Tibial artery (tissue), 4 donors: ENCODE data around the gene KIF13A.
A peak's percentile ranks its signal among the peaks of the same experiment; 100 is the strongest.

ENCODE experiments used
- DNase-seq, 2 donors: peaks; one replicate each; pipeline ENCODE4 v3.0.0-alpha.2; 2019
- H3K27ac ChIP-seq, 2 donors: fragments of 200-600 bp; sonication (generic) in 1 of 2; 1 replicate in 1 of 2; 2 replicates in 1 of 2; pipeline ENCODE4 v1.5.1; 2018 to 2019; ENCODE audit warnings: mild to moderate bottlenecking in 1 of 2
- H3K27me3 ChIP-seq, 2 donors: fragments of 200-600 bp; sonication (generic) in 1 of 2; one replicate each; pipeline versions ENCODE4 v1.5.1 to v1.6.0; 2016 to 2019
- H3K36me3 ChIP-seq, 3 donors: fragments of 200-600 bp; sonication (generic) in 2 of 3; one replicate each; pipeline ENCODE4 v1.5.1; 2016 to 2019; ENCODE audit warnings: mild to moderate bottlenecking in 2 of 3
- H3K4me1 ChIP-seq, 4 donors: fragments of 200-600 bp; sonication (generic) in 2 of 4; 1 replicate in 3 of 4; 2 replicates in 1 of 4; pipeline ENCODE4 v1.5.1; 2016 to 2019
- H3K4me3 ChIP-seq, 2 donors: fragments of 200-600 bp; sonication (generic) in 1 of 2; 1 replicate in 1 of 2; 2 replicates in 1 of 2; pipeline ENCODE4 v1.5.1; 2018 to 2019; ENCODE audit warnings: mild to moderate bottlenecking in 2 of 2
- H3K9me3 ChIP-seq, 3 donors: fragments of 200-600 bp; sonication (generic) in 1 of 3; one replicate each; pipeline ENCODE4 v1.5.1; 2016 to 2019
- CTCF ChIP-seq, 2 experiments: fragments of 200-600 bp in 1 of 2; fragments of 450-650 bp in 1 of 2; IDR thresholded peaks; one replicate each; pipeline ENCODE4 v1.5.1; 2017 to 2019; ENCODE audit warnings: antibody characterized with exemption in 2 of 2, mild to moderate bottlenecking in 1 of 2, moderate library complexity in 1 of 2
- intact Hi-C: fragments of 100-400 bp; cut with DNase I; formaldehyde crosslinking; loops from one replicate; pipeline ENCODE4 v1.15.0; 2023; ENCODE audit warnings: low total_unique reads

Gene KIF13A

GRCh38 chr6:17884498-17885478, 102.6 kb downstream of the KIF13A start:
- no peak for DNase-seq
- no peaks in the 10 kb centered on the region for H3K9me3 ChIP-seq
- intact Hi-C loops = no loop called here
- peaks cover 0 to 50% (median 14%) of the 10 kb centered on the region in 4 donors for H3K4me1 ChIP-seq
- no peak overlapping the region for H3K27ac ChIP-seq
- H3K4me3 ChIP-seq = no peak overlapping the region
- no peaks in the 10 kb centered on the region for H3K36me3 ChIP-seq
- TF ChIP-seq CTCF (IDR thresholded peaks at IDR 0.05) = no peak
- no peaks in the 10 kb centered on the region for H3K27me3 ChIP-seq

DNA sequence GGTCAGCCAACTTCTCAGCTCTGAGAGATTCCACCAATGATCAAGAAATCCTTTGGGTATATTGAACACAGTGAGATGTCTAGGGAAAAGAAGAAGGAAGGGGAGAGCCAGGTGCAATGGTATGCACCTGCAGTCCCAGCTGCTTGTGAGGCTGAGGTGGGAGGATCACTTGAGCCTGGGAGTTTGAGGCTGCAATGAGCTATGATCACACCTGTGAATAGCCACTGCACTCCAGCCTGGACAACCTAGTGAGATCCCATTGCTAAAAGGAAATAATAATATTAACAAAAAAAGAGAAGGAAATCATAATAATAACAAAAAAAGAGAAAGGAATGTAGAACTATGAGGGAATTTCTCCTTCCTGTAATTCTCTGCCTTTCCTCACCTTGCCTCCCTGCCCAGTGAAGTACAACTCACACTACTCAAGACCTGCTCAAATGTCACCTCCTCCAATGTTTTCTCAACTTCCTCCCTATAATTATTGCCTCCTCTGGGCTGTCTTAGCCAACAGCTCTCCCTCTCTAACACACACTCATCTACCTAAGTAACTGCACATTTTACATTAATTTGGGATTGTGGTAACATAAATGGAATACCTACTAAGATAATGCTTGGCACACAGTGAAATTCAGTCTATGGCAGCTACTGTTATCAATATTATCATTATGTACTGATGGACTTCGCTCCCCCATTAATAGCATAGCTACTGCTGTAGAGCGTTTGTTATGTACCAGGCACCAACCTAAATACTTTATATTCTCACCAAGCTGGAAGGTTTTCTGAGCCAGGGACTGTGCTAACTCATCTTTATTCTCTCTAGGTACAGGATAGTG, 103.6 kb downstream of the KIF13A start:
- TF ChIP-seq CTCF (IDR thresholded peaks at IDR 0.05) = no peak
- intact Hi-C loops = no loop called here
- peaks cover 0 to 59% (median 19%) of the 10 kb centered on the region in 4 donors for H3K4me1 ChIP-seq

GRCh38 chr6:17881085-17881858, 106.2 kb downstream of the KIF13A start:
- Histone ChIP-seq H3K4me3 (no peak overlapping the region), H3K27ac (no peak overlapping the region), H3K36me3 (no peaks in the 10 kb centered on the region), H3K9me3 (no peaks in the 10 kb centered on the region), H3K4me1 (peaks cover 0 to 70% (median 20%) of the 10 kb centered on the region in 4 donors), H3K27me3 (no peaks in the 10 kb centered on the region)
- DNase-seq = peak in 1 of 2 donors; percentile 29
- intact Hi-C loops = no loop called here
- TF ChIP-seq CTCF (IDR thresholded peaks at IDR 0.05) = no peak

More for the DNA sequence above, 103.6 kb downstream of the KIF13A start:
- no peak for DNase-seq
- no peaks in the 10 kb centered on the region for H3K9me3 ChIP-seq
- no peak overlapping the region for H3K4me3 ChIP-seq
- H3K36me3 ChIP-seq = no peaks in the 10 kb centered on the region
- no peak overlapping the region for H3K27ac ChIP-seq
- no peaks in the 10 kb centered on the region for H3K27me3 ChIP-seq

DNA sequence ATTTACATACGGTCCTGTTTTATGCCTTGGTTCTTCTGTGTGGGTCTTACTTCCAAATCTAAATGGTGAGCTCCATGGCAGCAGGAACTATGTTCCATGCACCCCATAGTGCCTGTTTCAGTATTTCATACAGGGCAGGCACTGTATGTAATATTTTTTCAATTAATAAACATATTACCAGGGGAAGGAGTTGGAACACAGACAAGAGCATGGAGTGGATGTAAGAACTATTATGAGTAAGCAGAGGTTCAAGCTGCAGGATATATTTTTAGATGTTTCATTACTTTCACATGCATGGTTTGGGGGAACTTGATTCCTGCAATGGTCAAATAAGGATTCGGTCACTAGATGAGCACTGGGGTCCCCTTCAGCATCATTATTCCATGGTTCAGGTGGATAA, 108.3 kb downstream of the KIF13A start:
- H3K4me3 ChIP-seq = no peak overlapping the region
- no peaks in the 10 kb centered on the region for H3K27me3 ChIP-seq
- no peaks in the 10 kb centered on the region for H3K9me3 ChIP-seq
- intact Hi-C loops = no loop called here
- H3K36me3 ChIP-seq = no peaks in the 10 kb centered on the region
- DNase-seq = no peak
- TF ChIP-seq CTCF (IDR thresholded peaks at IDR 0.05) = no peak
- peaks cover 0 to 56% (median 10%) of the 10 kb centered on the region in 4 donors for H3K4me1 ChIP-seq
- no peak overlapping the region for H3K27ac ChIP-seq

DNA sequence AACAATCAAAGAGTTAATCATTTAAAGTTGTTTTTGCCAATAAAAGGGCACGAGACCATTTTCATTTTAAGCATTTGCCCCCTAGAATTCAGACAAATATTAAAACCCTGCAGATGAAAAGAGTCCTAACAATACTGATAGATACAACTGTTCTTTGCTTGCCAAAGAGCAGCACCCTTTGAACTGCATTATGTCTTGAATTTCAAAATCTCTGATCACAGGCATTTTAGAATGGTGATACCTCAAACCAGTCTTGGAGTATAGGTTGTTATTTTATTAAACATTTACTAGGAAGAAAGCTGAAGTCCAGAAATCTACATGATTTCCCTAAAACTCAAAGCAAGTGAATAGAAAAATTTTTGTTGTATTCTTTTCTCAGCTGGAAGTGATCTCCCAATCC, 108.7 kb downstream of the KIF13A start:
- no peaks in the 10 kb centered on the region for H3K9me3 ChIP-seq
- no peak overlapping the region for H3K4me3 ChIP-seq
- H3K36me3 ChIP-seq = no peaks in the 10 kb centered on the region
- intact Hi-C loops = no loop called here
- H3K27me3 ChIP-seq = no peaks in the 10 kb centered on the region
- DNase-seq = no peak
- H3K4me1 ChIP-seq = peaks cover 0 to 51% (median 10%) of the 10 kb centered on the region in 4 donors
- H3K27ac ChIP-seq = no peak overlapping the region
- TF ChIP-seq CTCF (IDR thresholded peaks at IDR 0.05) = no peak
